ENCODE measurements around the gene PTP4A2.

Gene PTP4A2

DNA sequence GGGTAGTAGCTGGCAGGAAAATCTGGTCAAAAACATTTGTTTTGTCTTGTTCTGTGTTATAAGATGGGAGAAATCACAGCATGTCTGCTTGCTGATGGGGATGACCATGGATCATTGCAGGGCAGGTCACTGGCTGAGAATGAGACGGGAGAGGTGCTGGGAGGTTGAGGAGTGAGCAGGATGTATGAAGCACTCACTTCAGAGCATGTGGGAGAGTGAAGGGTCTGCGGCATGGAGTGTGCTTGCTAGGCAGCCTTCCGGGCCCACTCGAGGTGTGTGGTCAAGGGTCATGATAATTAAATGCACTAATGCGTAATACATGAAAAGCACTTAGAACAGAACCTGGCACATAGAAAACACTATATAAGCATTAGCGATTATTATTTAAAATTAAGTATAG lies 80.3 kb downstream of the PTP4A2 start:
- no peak for DNase-seq

Data from CD4-positive, alpha-beta T cell treated with Interleukin-21 for 1 hour (primary cell).